NCI-H748 (cell line): Measurements from ENCODE around the gene EMC9.

Experiments
- DNase-seq: peaks from one replicate; lab custom pipeline; 2025; ENCODE audit not compliant: unreplicated experiment; lab: John Stamatoyannopoulos, UW

The EMC9 gene

GRCh38 chr14:24177041-24177825 is 35.8 kb upstream of the EMC9 start:
- DNase-seq: no peak

GRCh38 chr14:24176599-24176998 is 35.2 kb upstream of the EMC9 start:
- no peak for DNase-seq

GRCh38 chr14:24172871-24173281 is 31.5 kb upstream of the EMC9 start:
- DNase-seq: peak; percentile 26

GRCh38 chr14:24172261-24172860 is 31.0 kb upstream of the EMC9 start:
- peak; percentile 31 for DNase-seq

GRCh38 chr14:24171422-24172260 is 30.2 kb upstream of the EMC9 start, which contains the start of gene REC8:
Gene REC8, plus strand, starts transcription at chr14:24172080. Its CDS starts 473 bp downstream, at chr14:24172553.
- peak; percentile 98 for DNase-seq

- DNase-seq: no peak
Measured at GRCh38 chr14:24167469-24168114, 26.2 kb upstream of the EMC9 start.

- no peak for DNase-seq
Measured at GRCh38 chr14:24165785-24166184, 24.4 kb upstream of the EMC9 start.

GRCh38 chr14:24164518-24164991 is 23.2 kb upstream of the EMC9 start:
- DNase-seq: no peak

GRCh38 chr14:24162093-24162492 is 20.7 kb upstream of the EMC9 start:
- no peak for DNase-seq

- DNase-seq: peak; percentile 93
Measured at GRCh38 chr14:24160850-24161804, 19.7 kb upstream of the EMC9 start, which contains the start of gene IRF9. Gene IRF9, plus strand, starts transcription at chr14:24161265. Its CDS starts 880 bp downstream, at chr14:24162145.

- DNase-seq: no peak
Measured at GRCh38 chr14:24160499-24160849, 19.1 kb upstream of the EMC9 start.

GRCh38 chr14:24159777-24160498 is 18.5 kb upstream of the EMC9 start:
- no peak for DNase-seq

GRCh38 chr14:24157331-24157730 is 15.9 kb upstream of the EMC9 start:
- DNase-seq: no peak

- no peak for DNase-seq
Measured at GRCh38 chr14:24156840-24157239, 15.4 kb upstream of the EMC9 start.

GRCh38 chr14:24155100-24155499 is 13.7 kb upstream of the EMC9 start:
- no peak for DNase-seq

- no peak for DNase-seq
Measured at GRCh38 chr14:24151404-24152080, 10.2 kb upstream of the EMC9 start.

GRCh38 chr14:24150993-24151392 is 9.6 kb upstream of the EMC9 start:
- DNase-seq: no peak

GRCh38 chr14:24150567-24150966 is 9.2 kb upstream of the EMC9 start:
- no peak for DNase-seq

GRCh38 chr14:24150061-24150460 is 8.7 kb upstream of the EMC9 start:
- no peak for DNase-seq
